IMR-90 (cell line): Measurements from ENCODE around the gene METTL24.

Source experiments
- BHLHE40 ChIP-seq: fragments of 150-350 bp; IDR thresholded peaks from 2 replicates; pipeline ENCODE4 v1.6.1; 2016; ENCODE audit warnings: mild to moderate bottlenecking, low read depth, low read length
- FOS ChIP-seq: fragments of 150-350 bp; IDR thresholded peaks from 2 replicates; pipeline ENCODE4 v1.6.1; 2016; ENCODE audit warnings: low read depth, low read length
- MAFK ChIP-seq: IDR thresholded peaks from 2 replicates; pipeline ENCODE4 v1.6.1; 2012; ENCODE audit warnings: low read depth, low read length, improper control_type of control experiment
- MAZ ChIP-seq: IDR thresholded peaks from 2 replicates; pipeline ENCODE4 v1.6.1; 2012; ENCODE audit warnings: low read depth, mild to moderate bottlenecking, low read length, improper control_type of control experiment, moderate library complexity, borderline replicate concordance
- POLR2A ChIP-seq: IDR thresholded peaks from 2 replicates; pipeline ENCODE4 v1.6.1; 2012; ENCODE audit warnings: mild to moderate bottlenecking, low read depth, low read length
- RAD21 ChIP-seq: IDR thresholded peaks from 2 replicates; pipeline ENCODE4 v1.6.1; 2012; ENCODE audit warnings: low read length, improper control_type of control experiment
- RFX5 ChIP-seq: IDR thresholded peaks from 2 replicates; pipeline ENCODE4 v1.8.0; 2012; ENCODE audit warnings: low read depth, mild to moderate bottlenecking, low read length, moderate library complexity
- TF ChIP-seq, protein P1 (sequence below): conservative IDR thresholded peaks from 2 replicates; pipeline ENCODE4 v1.5.1; 2012; ENCODE audit warnings: mild to moderate bottlenecking, low read depth, low read length, improper control_type of control experiment
- TF ChIP-seq, protein P2 (sequence below): fragments of 150-350 bp; IDR thresholded peaks from 2 replicates; pipeline ENCODE4 v1.6.1; 2017; ENCODE audit warnings: mild to moderate bottlenecking, antibody characterized with exemption, low read length, low read depth

DNA sequence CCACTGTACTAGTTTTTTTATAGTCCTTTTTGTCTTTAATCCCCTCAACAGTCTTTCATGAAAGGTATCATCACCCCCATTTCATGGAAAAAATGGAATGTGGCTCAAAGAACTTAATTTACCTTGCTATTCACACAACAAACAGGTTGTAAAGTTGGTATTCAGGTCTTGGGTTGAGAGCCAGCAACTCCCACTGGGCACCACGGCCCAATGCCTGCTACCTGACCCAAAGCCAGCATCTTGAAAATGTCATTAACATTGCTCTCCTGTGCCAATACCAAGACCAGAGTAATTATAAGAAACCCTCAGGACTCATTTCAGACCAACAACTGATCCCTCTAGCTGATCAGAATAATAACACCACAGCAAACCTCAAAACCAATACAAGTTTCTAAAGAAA, 75.7 kb downstream of the METTL24 start:
- TF ChIP-seq, protein P1, sequence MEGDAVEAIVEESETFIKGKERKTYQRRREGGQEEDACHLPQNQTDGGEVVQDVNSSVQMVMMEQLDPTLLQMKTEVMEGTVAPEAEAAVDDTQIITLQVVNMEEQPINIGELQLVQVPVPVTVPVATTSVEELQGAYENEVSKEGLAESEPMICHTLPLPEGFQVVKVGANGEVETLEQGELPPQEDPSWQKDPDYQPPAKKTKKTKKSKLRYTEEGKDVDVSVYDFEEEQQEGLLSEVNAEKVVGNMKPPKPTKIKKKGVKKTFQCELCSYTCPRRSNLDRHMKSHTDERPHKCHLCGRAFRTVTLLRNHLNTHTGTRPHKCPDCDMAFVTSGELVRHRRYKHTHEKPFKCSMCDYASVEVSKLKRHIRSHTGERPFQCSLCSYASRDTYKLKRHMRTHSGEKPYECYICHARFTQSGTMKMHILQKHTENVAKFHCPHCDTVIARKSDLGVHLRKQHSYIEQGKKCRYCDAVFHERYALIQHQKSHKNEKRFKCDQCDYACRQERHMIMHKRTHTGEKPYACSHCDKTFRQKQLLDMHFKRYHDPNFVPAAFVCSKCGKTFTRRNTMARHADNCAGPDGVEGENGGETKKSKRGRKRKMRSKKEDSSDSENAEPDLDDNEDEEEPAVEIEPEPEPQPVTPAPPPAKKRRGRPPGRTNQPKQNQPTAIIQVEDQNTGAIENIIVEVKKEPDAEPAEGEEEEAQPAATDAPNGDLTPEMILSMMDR = no peak
- TF ChIP-seq, protein P2, sequence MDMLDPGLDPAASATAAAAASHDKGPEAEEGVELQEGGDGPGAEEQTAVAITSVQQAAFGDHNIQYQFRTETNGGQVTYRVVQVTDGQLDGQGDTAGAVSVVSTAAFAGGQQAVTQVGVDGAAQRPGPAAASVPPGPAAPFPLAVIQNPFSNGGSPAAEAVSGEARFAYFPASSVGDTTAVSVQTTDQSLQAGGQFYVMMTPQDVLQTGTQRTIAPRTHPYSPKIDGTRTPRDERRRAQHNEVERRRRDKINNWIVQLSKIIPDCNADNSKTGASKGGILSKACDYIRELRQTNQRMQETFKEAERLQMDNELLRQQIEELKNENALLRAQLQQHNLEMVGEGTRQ = no peak
- TF ChIP-seq POLR2A = no peak
- no peak for TF ChIP-seq MAFK
- TF ChIP-seq RAD21 = no peak
- TF ChIP-seq BHLHE40 = no peak
- TF ChIP-seq MAZ = no peak
- TF ChIP-seq FOS = no peak
- TF ChIP-seq RFX5 = no peak
